Measurements from ENCODE around the gene PEX5L.

DNA sequence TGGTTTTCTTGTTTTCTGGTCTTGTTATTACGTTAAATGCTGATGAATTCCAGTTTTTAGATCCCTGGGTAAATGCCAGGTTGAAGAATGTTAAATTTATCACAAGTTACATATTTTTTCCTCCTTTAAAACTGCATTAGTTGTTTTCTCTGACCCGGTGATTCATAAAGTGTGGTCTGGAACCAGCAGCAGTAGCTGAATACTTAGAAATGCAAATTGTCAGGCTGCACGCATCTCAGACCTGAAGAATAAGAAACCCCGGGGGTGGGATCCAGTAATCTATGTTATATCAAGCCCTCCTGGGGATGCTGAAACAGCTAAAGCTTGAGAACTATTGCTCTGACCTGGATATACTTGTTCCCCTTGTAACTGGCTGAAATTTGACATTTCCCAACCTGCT is 69.1 kb downstream of the PEX5L start:
- TF ChIP-seq, protein P1, sequence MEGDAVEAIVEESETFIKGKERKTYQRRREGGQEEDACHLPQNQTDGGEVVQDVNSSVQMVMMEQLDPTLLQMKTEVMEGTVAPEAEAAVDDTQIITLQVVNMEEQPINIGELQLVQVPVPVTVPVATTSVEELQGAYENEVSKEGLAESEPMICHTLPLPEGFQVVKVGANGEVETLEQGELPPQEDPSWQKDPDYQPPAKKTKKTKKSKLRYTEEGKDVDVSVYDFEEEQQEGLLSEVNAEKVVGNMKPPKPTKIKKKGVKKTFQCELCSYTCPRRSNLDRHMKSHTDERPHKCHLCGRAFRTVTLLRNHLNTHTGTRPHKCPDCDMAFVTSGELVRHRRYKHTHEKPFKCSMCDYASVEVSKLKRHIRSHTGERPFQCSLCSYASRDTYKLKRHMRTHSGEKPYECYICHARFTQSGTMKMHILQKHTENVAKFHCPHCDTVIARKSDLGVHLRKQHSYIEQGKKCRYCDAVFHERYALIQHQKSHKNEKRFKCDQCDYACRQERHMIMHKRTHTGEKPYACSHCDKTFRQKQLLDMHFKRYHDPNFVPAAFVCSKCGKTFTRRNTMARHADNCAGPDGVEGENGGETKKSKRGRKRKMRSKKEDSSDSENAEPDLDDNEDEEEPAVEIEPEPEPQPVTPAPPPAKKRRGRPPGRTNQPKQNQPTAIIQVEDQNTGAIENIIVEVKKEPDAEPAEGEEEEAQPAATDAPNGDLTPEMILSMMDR (IDR thresholded peaks at IDR 0.05): no peak
- TF ChIP-seq POLR2AphosphoS5 (IDR thresholded peaks at IDR 0.05): no peak
- no peak for TF ChIP-seq POLR2A (IDR thresholded peaks at IDR 0.05)

Measured in prostate gland (tissue), 2 donors.